NAMALWA (cell line): ENCODE data around the gene HMHB1.

Source experiments
- DNase-seq: peaks from one replicate; pipeline ENCODE4 v3.0.0-alpha.2; 2015; ENCODE audit warnings: low spot score

Gene HMHB1

DNA sequence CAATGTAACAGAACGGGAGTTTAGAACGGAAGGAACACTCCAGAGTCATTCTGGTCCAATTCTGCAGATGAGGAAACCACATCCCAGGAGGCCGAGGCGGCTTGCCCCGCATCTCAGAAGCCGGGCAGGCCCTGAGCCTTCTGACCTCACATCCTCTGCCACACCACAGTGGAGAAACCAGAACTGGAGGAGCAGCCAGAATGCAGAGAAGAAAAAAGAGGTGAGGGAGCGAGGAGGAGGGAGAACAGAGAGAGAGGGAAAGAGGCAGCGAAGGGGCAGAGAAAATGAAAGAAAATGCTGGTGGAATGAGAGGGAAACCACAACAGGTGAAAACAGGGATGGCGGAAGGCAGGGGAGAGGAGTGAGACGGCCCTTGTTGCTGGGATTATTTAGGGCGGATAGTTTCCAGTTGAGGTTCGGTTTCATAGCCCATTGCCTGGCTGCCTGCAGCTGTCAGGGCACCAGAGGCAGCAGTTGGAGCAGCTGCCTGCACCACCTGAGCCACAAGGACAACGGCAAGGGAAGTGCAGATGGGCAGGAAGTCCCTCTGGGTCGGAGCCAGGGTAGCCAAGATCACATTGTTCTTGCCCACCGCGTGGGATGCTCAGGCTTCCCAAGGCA, at the start of gene HMHB1:
TSS of gene HMHB1 (plus strand) at position 77 of the 621 bp plus-strand sequence.
- DNase-seq = peak; percentile 34

DNA sequence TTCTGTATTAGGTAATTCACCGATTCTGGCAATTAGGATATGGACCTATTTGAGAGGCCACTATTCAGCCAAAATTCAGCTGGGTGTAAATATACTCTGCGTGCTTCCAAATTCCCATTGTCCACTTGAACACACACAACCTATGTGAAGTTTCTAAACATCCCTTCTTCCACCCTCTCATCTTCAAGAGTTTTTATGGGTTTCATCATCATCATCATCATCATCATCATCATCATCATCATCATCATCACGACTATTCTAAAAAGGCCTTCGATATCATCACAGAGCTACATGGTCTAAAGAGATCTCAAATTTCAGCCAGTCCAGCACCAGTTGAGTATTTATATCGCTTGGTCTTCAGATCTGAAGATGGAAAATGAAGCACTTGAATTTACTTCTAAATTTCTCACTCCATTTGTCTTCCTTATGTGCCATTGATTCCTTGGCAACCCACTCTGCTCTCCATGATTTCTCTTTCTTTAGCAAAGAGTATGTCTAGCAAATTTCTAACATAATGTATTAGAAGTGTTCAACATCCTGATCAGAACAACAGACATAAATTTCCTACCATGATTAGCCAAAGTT, 49.2 kb upstream of the HMHB1 start:
- no peak for DNase-seq

DNA sequence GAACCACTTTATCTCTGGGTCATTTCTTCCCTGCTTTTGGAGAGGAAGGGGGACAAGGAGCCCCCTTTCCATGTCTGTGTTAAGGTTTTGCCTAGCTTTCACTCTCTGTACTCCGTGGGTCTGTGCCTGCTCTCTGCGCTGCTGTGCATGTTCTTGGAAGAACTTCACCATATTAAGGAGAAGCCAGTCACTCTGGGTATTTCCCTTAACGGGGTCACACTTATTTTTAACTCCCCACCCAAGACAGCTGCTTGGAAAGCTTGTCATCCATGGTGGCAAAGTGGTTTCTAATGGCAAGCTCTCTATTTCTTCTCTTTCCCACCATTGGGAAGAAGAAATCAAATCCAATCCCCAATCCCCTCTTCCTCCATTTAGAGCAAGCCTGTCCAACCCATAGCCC, 44.8 kb upstream of the HMHB1 start:
- no peak for DNase-seq

DNA sequence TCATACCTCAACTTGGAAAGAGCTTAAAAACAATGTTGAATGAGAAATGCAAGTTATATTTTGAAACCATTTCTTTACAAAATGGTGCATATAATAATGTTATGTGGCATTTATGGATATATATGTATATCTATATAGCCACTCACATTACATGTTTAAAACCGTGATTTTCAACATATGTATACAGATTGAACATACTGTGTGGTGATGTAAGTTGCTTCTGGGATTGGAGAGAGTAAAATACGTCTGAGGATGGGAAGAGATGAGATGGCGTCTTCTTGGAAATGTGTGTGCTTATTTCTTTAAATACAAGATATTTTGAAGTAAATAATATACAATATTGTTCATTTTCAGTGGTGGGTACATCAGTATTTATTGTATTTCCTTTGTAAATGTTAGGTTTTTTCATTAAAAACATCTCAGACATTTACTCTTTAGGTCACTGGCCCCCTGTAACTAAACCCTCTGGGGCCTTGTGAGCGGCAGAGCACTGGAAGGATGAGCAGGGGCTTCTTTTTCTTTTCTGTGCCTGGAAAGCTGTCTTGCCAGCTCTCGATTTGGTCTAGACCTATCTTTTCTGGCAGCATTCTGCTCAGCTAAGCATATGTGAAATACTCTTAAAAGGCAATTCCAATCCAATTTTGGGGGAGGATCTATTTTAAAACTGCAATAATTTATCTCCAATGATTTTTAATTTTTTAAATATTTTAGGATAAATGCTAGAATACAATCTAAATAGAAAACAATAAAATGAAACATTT, 42.8 kb upstream of the HMHB1 start:
- no peak for DNase-seq

DNA sequence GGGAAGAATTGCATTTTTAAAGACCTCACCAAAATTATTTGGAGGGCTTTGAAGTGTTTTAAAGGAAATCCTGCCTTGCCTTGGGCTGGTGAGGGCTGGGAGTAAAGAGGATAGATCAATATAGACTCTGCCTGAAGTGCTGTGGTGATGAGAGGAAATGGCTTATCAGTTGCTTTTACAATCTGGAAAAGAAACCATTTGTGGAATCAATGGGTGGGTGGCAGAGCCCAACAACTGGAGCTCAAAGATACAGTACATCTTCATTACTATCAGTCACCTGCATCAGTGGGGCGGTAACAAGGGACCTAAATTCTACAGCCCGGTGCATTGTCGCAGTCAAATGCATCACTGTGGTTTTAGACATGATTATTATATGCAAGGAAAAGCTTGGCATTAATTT, 41.5 kb upstream of the HMHB1 start:
- no peak for DNase-seq

DNA sequence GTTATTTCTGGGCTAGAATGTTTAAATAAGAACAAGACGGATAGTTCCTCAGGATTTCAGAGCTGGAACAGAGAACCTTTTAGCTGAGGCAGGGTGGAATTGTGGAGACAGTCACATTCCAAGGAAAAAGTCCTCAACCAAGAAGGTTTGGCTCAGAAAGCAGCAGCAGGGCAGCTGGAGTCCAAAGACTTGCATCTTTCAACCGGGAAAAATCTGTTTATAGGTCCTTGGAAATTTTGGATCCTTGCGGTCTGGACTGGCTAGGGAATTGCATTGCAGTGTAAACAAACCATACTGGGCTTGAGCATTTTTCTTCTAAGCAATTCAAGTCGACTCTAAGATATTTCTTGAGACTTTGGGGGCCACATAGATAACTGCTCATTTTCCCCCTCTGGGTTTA, 40.8 kb upstream of the HMHB1 start:
- no peak for DNase-seq

DNA sequence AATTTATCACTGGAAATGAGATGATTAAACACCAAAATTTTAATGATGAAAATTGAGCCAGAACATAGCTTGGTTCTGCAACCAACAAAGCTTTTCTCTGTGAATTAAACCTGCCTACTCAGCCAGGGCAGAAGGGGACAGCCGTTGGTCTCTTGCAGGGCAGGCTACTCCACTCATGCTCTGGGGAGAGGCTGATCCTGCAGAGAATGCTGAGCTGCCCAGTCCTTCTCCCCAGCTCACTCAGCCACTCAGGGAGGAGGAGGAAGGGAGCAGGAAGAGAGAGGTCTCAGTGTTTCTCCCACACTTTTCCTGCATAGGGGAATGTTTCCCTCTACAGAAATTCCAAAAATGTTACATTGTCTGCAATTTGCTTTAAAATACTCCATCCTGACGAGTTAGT, 40.4 kb upstream of the HMHB1 start:
- DNase-seq = no peak

DNA sequence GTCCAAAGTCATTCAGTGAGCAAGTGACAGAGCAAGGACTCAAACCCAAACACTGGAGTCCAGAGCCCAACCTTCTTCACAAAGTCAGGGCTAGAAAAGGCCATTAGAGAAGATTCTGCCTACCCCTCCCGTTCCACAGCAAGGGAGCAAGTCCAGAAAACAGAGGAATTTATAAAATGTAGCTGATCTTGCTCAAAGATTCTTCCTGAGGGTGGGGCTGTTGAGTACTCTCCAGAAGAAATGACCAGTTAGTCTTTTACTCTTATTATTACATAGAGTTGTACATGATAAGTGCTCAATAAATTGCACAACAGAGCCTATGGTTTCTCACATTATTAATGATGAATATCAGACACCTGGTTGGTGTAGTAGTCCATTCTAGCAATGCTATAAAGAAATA, 39.3 kb upstream of the HMHB1 start:
- no peak for DNase-seq

DNA sequence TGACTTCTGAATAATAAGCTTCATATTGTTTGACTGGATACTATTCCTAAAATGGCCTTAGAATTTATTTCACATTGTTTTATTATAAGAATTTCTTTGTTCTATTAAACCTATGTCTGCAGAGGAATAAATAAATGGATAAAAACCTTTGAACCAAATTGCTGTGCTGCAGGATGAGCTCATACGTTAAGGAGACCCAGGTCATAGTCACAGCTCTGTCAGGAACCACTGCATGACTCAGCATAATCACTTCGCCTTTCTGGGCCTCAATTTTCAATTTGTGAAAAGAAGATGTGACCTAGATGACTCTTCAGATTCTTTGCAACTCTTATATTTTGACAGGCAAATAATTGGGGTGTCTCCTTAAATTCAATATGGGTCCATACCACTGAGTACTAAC, 36.7 kb upstream of the HMHB1 start:
- no peak for DNase-seq

DNA sequence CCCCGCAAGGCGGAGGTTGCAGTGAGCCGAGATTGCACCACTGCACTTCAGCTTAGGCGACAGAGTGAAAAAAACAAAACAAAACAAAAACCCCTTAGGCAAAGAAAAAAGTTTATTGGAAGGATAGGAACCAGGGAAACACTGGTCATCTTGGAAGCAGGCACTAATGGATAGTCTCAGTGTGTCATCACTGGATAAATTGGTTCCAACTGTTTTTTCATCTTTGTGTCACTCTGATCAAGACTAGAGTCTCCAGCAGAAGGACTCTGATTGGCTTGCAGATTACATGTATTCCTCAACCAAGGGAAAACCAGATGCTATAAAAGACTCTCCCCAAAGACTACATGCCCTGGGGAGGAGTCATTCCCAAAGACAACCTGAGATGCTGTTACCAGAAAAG, 35.0 kb upstream of the HMHB1 start:
- no peak for DNase-seq

DNA sequence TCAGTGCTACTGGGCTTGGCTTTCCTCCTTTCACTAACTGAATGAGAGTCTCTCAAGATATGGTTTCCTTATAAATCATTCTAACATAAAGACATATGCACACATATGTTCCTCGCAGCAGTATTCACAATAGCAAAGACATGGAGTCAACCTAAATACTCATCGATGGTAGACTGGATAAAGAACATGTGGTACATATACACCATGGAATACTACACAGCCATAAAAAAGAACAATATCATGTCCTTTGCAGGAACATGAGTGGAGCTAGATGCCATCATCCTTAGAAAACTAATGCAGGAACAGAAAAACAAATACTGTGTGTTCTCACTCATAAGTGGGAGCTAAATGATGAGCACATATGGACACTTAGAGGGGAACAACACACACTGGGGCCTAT, 32.5 kb upstream of the HMHB1 start:
- no peak for DNase-seq

DNA sequence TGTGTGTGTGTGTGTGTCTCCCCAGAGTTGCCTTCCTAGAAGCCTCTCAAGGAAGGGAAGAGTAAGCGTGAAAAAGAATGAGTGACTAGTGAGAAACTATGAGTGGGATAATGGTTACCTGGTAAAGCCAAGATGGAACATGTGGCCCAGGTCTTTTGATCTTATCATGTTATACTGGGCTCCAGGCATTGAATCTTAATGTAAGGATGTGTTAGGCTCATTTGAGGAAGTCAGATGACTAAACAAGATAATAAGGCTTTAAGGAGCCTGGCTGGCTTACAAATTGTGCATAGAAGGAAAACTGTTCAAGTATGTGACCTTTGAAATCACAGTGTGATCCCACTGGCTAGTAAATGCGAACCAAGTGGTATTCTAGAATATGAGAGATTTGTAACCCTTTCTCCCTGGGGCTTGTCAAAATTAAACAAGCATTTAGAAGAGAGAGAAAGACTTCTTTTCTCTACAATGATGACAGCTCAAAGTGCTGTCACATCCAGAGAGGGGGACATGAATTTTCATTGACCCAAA, 29.9 kb upstream of the HMHB1 start:
- DNase-seq = no peak

DNA sequence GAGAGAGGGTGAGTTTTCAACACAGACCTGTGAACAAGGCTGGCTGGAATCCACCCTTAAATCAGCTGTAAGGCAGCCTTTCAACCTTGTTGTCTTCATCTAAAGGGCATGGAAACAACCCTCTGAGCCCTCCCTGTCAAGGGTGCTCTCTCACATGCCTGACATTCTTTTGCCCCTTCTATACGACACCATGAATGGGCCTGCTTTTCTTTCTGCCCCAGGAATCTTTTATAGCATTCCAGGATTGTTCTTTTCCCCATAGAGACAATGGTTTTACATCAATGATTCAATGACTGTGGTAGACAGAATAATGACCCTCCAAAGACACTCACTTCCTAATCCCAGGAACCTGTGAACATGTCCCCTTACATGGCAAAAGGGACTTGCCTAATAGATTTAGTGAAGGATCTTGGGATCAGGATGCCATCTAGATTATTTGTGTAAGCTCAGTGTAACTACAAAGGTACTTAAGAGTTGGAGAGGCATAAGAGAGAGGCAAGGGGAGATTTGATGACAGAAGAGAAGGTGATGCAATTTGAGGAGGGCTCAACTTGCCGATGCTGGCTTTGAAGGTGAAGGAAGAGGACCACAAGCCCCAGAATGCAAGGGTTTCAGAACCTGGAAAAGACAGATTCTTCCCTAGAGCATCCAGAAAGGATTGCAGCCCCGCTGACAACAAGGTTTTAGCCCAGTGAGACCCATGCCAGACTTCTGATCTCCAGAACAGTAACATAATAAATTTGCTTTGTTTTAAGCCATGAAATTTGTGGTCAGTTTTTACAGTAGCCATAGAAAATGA, 29.2 kb upstream of the HMHB1 start:
- no peak for DNase-seq

DNA sequence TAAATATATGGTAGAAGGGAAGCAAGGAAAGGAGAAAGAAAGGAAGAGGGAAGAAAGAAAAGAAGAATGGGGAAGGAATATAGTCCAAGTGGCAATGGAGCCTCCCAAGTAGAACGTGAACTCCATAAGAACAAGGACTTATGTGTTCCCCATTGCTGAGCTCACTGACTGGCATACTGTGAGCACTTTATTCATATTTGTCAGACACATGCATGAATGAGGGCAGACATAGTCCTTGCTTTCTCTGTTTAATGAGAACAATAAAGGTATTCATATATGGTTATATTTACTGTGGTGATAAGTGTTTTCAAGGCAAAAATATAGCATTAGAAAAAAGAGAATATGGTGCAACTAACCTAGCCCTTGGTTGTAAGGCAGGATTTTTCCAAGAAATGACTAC, 23.6 kb upstream of the HMHB1 start:
- no peak for DNase-seq

DNA sequence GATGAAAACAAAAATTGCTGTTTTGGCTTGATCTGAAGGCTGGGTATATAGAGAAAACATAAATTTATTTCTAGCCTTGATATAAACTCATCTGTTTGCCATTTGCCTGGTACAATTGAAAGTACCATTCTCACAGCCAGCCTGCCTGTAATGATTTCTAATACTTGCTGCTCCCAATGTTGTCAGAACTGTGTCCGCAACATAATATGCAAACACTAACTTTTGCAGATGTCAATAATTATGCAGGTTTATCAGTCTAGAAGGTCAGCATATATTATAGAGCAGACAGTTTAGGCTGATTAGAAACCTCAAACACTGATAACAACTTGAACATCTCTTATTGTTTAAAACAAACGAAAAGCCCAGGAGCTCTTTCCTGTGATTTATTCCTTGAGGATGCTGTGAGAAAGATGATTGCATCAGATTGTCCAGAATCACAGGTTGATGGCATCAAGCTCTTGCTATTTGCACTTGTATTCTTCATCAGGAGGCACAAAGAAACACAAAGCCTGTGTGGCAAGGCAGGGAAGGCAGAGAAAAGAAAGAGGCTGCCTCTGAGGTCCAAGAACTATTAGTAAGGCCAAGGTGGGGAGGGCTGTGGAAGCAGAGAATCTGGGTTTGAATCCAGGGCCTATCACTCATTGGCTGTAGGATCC, 21.4 kb upstream of the HMHB1 start:
- DNase-seq = no peak

DNA sequence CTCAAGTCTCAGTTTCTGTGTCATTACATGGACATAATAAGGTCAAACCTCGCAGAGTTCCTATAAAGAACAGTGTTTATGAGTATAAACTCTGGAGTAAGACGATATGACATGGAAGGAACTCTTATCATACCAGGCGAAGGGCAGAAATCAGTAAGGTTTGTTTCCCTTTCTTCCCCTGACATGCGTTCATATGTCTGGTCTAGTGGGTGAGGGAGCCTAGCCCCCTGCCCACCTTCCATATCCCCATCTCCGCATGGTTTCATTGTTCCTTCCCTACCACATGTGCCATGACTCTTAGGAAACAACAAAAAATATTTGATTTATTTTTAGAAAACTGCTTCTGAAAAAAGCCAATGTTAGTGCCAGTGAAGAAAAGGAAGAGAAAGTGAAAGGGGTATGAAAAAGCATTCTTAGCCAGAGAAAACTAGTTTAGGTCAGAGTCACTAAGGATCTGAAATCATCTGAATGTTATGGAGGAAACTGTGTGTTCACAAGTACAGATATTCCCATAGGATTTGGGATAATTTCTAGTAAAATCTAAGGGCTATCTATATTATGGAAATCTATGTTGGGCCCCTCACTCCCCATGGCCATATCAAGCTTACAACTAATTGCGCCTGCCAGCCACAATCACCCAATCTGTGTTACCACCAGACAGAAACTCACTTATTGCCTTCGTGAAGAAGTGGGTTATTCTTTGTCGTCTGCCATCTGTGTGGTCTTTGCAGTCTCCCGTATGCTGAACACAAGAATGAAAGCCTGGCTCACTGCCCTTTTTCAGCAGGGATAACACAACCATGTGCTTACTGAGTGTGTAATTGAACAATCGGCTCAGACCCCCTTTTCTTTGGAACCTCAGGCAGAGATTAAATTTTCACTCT, 19.9 kb upstream of the HMHB1 start:
- DNase-seq = peak; percentile 20

DNA sequence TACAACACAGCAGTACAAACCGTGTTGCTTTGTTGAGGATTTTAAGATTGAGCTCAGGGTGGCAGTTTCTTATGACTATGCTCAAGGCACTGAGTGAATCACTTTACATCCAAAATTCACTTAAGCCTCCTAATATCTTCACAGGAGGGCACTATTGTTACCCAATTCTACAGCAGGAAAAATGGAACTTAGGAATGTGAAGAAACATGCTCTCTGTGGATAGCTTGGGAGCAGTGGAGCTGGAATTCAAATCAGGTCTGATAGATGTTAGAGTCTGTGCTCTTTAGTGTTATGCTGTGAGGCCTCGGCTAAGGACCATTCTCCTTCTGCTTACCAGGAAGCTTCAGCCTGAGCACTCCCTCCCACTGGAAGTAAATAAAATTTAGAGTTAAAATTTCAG, 18.7 kb upstream of the HMHB1 start:
- DNase-seq = no peak

DNA sequence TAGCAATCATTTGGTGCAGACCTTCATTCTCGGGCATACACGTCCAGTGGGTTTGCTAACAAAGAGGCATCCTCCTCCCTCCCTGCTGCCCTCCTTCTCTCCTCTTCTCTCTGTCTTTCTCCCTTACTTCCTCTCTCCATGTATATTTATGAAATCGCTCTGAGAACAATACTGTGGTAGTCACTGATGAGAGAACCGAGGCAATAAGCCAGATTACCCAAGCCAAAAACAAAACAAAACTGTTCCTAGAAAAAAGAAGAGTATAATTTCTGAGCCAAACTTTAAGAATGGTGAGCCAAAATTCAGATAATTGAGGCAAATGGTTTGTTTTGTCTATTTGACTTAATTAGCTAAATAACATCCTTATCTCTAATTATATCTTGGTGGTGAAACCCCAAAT, 15.8 kb upstream of the HMHB1 start:
- no peak for DNase-seq

DNA sequence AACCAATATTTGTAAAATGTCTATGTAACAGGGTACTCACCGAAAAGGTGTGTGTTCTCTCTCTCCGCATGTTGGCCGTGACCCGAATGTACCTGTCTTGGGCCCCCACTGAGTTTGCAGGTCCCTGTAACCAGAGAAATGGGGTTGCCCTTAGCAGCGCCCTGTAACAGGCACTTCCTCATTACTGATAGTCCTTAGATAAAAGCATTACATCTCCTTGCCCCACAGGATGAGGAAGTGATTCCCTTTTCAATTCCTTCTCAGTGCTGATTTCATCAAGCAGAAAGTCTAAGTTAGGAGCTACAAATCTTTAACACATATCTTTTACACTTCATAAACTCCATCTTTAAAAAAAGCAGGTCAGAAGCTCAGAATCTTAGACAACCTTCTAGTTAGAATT, 15.2 kb upstream of the HMHB1 start:
- DNase-seq = no peak

DNA sequence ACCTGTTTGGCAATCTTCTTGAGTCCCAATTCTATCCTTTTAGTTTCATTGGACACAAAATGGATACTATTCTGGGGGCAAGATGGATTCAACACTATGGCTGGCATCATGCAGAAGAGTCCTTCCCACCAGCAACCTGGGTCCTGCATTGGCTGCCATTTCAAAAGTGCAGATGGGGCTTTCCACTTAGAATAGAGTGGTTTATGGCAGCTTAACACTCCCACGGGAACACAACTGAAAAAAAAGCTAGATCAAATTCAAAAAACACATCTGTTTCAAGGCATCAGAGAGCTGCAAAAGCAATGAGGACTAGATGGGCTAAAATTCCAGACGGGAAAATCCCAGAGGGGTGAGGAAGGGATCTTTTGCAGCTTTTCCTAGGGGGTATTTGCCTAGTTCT, 11.2 kb upstream of the HMHB1 start:
- no peak for DNase-seq
